Tibial nerve (tissue), 4 donors: Measurements from ENCODE around the gene POMC.
"Not testable (repeated sequence)": the region's sequence is repeated elsewhere in the genome, so short reads cannot be mapped to it uniquely, and the experiment has no call there.

ENCODE experiments used
- EP300 ChIP-seq, 2 donors: sonication (generic); formaldehyde crosslinking; IDR thresholded peaks; one replicate each; pipeline ENCODE4 v1.6.1; 2017; ENCODE audit warnings: antibody characterized with exemption in 2 of 2, mild to moderate bottlenecking in 1 of 2
- POLR2A ChIP-seq, 2 donors: fragments of 450-650 bp; IDR thresholded peaks; one replicate each; pipeline ENCODE4 v1.6.1; 2017; ENCODE audit warnings: antibody characterized with exemption in 2 of 2, mild to moderate bottlenecking in 2 of 2, moderate library complexity in 2 of 2
- TF ChIP-seq, protein P1 (sequence below), 5 experiments: fragments of 200-600 bp in 3 of 5; fragments of 450-650 bp in 2 of 5; sonication (generic) in 3 of 5; IDR thresholded peaks; one replicate each; pipeline ENCODE4 v1.5.1; 2016 to 2019; ENCODE audit warnings: antibody characterized with exemption in 5 of 5, mild to moderate bottlenecking in 3 of 5, moderate library complexity in 2 of 5

DNA sequence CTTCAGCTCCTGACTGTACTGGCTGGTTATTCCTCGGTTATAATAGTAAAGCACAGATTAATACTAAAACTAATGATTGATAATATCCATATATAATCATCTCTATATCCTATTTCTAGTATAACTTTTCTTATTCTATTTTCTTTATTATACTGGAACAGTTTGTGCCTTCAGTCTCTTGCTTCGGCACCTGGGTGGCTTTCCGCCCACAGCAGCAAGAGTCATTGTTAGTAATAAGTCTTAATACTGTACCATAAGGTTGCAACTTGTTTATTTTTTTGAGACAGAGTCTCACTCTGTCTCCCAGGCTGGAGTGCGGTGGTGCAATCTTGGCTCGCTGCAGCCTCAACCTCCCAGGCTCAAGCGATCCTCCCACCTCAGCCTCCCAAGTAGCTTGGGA lies 42.5 kb upstream of the POMC start:
- TF ChIP-seq, protein P1, sequence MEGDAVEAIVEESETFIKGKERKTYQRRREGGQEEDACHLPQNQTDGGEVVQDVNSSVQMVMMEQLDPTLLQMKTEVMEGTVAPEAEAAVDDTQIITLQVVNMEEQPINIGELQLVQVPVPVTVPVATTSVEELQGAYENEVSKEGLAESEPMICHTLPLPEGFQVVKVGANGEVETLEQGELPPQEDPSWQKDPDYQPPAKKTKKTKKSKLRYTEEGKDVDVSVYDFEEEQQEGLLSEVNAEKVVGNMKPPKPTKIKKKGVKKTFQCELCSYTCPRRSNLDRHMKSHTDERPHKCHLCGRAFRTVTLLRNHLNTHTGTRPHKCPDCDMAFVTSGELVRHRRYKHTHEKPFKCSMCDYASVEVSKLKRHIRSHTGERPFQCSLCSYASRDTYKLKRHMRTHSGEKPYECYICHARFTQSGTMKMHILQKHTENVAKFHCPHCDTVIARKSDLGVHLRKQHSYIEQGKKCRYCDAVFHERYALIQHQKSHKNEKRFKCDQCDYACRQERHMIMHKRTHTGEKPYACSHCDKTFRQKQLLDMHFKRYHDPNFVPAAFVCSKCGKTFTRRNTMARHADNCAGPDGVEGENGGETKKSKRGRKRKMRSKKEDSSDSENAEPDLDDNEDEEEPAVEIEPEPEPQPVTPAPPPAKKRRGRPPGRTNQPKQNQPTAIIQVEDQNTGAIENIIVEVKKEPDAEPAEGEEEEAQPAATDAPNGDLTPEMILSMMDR (IDR thresholded peaks at IDR 0.05) = not testable (repeated sequence)
- not testable (repeated sequence) for TF ChIP-seq EP300, POLR2A (IDR thresholded peaks at IDR 0.05)
